ENCODE data around the gene SKA2. TPM values are rescaled to one million over a fixed set of nuclear protein-coding genes. Genes with fewer than 3 reads are reported as not detected.

SKA2 gene
- total and polyA plus RNA-seq, 9 of the 15 experiments (the other 6 are each of a cell fraction or from before 2014, with no cell fraction given): 58.1 to 183 (median 133) TPM

- in situ Hi-C loops (cut with MboI): no loop called here
- no peaks in the 10 kb centered on the region for H3K27me3 ChIP-seq (ENCODE audit: control insufficient read depth in 2 of 2, insufficient read depth in 2 of 2, low read length in 2 of 2)
- H3K4me1 ChIP-seq (replicated peaks in 1 of 2; ENCODE audit: control insufficient read depth in 2 of 2, insufficient read depth in 2 of 2, low read length in 2 of 2): peaks cover 8 to 14% of the 10 kb centered on the region in 2 experiments; a peak in 4 of 5 replicates
- no peaks in the 10 kb centered on the region for H3K9me1 ChIP-seq (ENCODE audit: control insufficient read depth, insufficient read depth, low read length)
- ATAC-seq: no peak
- peak overlapping the region; percentile 6; the same call in 1 of the 2 replicates for H3K4me3 ChIP-seq
- H4K20me1 ChIP-seq (replicated peaks; ENCODE audit: control insufficient read depth, insufficient read depth, low read length): no peaks in the 10 kb centered on the region
- H3K79me2 ChIP-seq (ENCODE audit: control insufficient read depth, insufficient read depth, low read length): peaks cover 93% of the 10 kb centered on the region
- no peak for DNase-seq (ENCODE audit: extremely low read depth in 1 of 4, low spot score in 3 of 4)
- H3K4me2 ChIP-seq (ENCODE audit: insufficient read depth, low read length): peak overlapping the region; percentile 64
- WGBS (ENCODE audit: insufficient coverage, low coverage, missing lambda C conversion rate): 71% methylated on average over 1 of the region's 1 CpG
- BruUV-seq (replicated peaks): no TSS peak
- no peak for FAIRE-seq
- H3K9ac ChIP-seq (ENCODE audit: insufficient read depth in 1 of 2, low read depth in 2 of 2, low read length in 2 of 2): peak overlapping the region in 1 of 2 experiments; percentile 92; a peak in 1 of 4 replicates
- ChIA-PET CTCF (ENCODE audit: low intra/inter-chr PET ratio) (no interaction called here), POLR2A (interaction anchor here (0.9 to 2.1 kb wide), 4 partner anchors 8 to 20 kb away, joined by 4 to 6 read pairs (median 6); no protein-coding TSS in a partner anchor)
- peaks cover 13% of the 10 kb centered on the region; the same call in 2 of the 3 replicates for H3K36me3 ChIP-seq (ENCODE audit: control insufficient read depth, insufficient read depth, low read length)
- no peak overlapping the region for H3K27ac ChIP-seq (ENCODE audit: extremely low read depth, low read depth, low read length)
- TF ChIP-seq RFX1 (IDR thresholded peaks at IDR 0.05): peak; percentile 33
- TF ChIP-seq RHOXF2B (CRISPR knock-in tag; conservative IDR thresholded peaks at IDR 0.05): no peak
- no peak overlapping the region for H2AFZ ChIP-seq (ENCODE audit: low read depth, low read length)
- no peaks in the 10 kb centered on the region for H3K9me3 ChIP-seq (replicated peaks; ENCODE audit: control insufficient read depth, insufficient read depth, low read depth, low read length)
- intact Hi-C loops (cut with micrococcal nuclease): no loop called here
Observed at GRCh38 chr17:59151591-59151990, 3.4 kb downstream of the SKA2 start.

- Histone ChIP-seq H3K4me3 (no peak overlapping the region), H3K4me2 (ENCODE audit: insufficient read depth, low read length) (peak overlapping the region; percentile 29; the same call in 1 of the 2 replicates), H3K36me3 (ENCODE audit: control insufficient read depth, insufficient read depth, low read length) (peaks cover 15% of the 10 kb centered on the region; the same call in 2 of the 3 replicates), H3K9me3 (replicated peaks; ENCODE audit: control insufficient read depth, insufficient read depth, low read depth, low read length) (no peaks in the 10 kb centered on the region), H3K27ac (ENCODE audit: extremely low read depth, low read depth, low read length) (no peak overlapping the region), H3K79me2 (ENCODE audit: control insufficient read depth, insufficient read depth, low read length) (peaks cover 93% of the 10 kb centered on the region), H3K9ac (ENCODE audit: insufficient read depth in 1 of 2, low read depth in 2 of 2, low read length in 2 of 2) (peak overlapping the region in 1 of 2 experiments; percentile 92; a peak in 1 of 4 replicates), H3K27me3 (ENCODE audit: control insufficient read depth in 2 of 2, insufficient read depth in 2 of 2, low read length in 2 of 2) (no peaks in the 10 kb centered on the region), H3K9me1 (ENCODE audit: control insufficient read depth, insufficient read depth, low read length) (no peaks in the 10 kb centered on the region), H4K20me1 (replicated peaks; ENCODE audit: control insufficient read depth, insufficient read depth, low read length) (no peaks in the 10 kb centered on the region), H3K4me1 (replicated peaks in 1 of 2; ENCODE audit: control insufficient read depth in 2 of 2, insufficient read depth in 2 of 2, low read length in 2 of 2) (peaks cover 8 to 14% of the 10 kb centered on the region in 2 experiments; a peak in 4 of 5 replicates), H2AFZ (ENCODE audit: low read depth, low read length) (no peak overlapping the region)
- intact Hi-C loops (cut with micrococcal nuclease) (no loop called here), in situ Hi-C loops (cut with MboI) (no loop called here)
- CTCF ChIA-PET (ENCODE audit: low intra/inter-chr PET ratio): no interaction called here
- no TSS peak for BruUV-seq (replicated peaks)
- WGBS (ENCODE audit: insufficient coverage, low coverage, missing lambda C conversion rate): 56% methylated on average over 5 of the region's 5 CpGs
- no peak for ATAC-seq
- no peak for DNase-seq (ENCODE audit: extremely low read depth in 1 of 4, low spot score in 3 of 4)
- TF ChIP-seq CC2D1A (IDR thresholded peaks at IDR 0.05) (no peak), TCF7L2 (IDR thresholded peaks at IDR 0.05; ENCODE audit: low read depth, low read length) (no peak), ZNF140 (CRISPR knock-in tag; IDR thresholded peaks at IDR 0.05) (no peak), SMARCA5 (IDR thresholded peaks at IDR 0.05) (no peak), E4F1 (CRISPR knock-in tag; IDR thresholded peaks at IDR 0.05; ENCODE audit: borderline replicate concordance) (no peak), ZFP36 (IDR thresholded peaks at IDR 0.05; ENCODE audit: low read depth, low read length, partially characterized antibody) (no peak), SMAD4 (CRISPR knock-in tag; conservative IDR thresholded peaks at IDR 0.05) (no peak), ETV1 (tag; conservative IDR thresholded peaks at IDR 0.05; ENCODE audit: low read depth) (no peak)
- POLR2A ChIA-PET: interaction anchor here (2.1 kb wide), 1 partner anchor 8 kb away, joined by 6 read pairs; no protein-coding TSS in a partner anchor
- no peak for FAIRE-seq
Observed at GRCh38 chr17:59151006-59151405, 4.0 kb downstream of the SKA2 start.

Data from K562 (cell line).